ENCODE measurements around the gene KRT31. TPM values are rescaled to one million over a fixed set of nuclear protein-coding genes. Genes with fewer than 3 reads are reported as not detected.

KRT31 gene
- total RNA-seq, 1 donor from 2014 or later = not detected

- Mint-ChIP-seq H3K27me3 (ENCODE audit: insufficient read depth, low read depth) (peaks cover 2% of the 10 kb centered on the region), H3K36me3 (no peaks in the 10 kb centered on the region), H3K4me1 (no peaks in the 10 kb centered on the region), H3K4me3 (no peak overlapping the region), H3K9me3 (no peaks in the 10 kb centered on the region), H3K27ac (no peak overlapping the region)
- Histone ChIP-seq H3K36me3 (no peaks in the 10 kb centered on the region), H3K9ac (no peak overlapping the region), H4K20me1 (ENCODE audit: low read depth) (no peaks in the 10 kb centered on the region), H3K27ac (no peak overlapping the region), H3K9me3 (ENCODE audit: low read depth) (no peaks in the 10 kb centered on the region), H3K27me3 (no peaks in the 10 kb centered on the region), H2AFZ (replicated peaks) (no peak overlapping the region), H3K4me1 (no peaks in the 10 kb centered on the region), H3K4me2 (no peak overlapping the region), H3K79me2 (ENCODE audit: low read depth) (no peaks in the 10 kb centered on the region), H3F3A (ENCODE audit: low read depth) (no peaks in the 10 kb centered on the region), H3K4me3 (no peak overlapping the region)
- no peak for TF ChIP-seq EZH2 (IDR thresholded peaks at IDR 0.05)
- TF ChIP-seq CTCF (IDR thresholded peaks at IDR 0.05) = no peak
- no peak for TF ChIP-seq EZH2phosphoT487 (IDR thresholded peaks at IDR 0.05)
- DNase-seq (ENCODE audit: low spot score) = no peak
These were observed 29.9 kb downstream of the KRT31 start for GRCh38 chr17:41367426-41368075.

GRCh38 chr17:41366070-41366469 is 31.3 kb downstream of the KRT31 start:
- Histone ChIP-seq H3F3A (ENCODE audit: low read depth) (no peaks in the 10 kb centered on the region), H3K79me2 (ENCODE audit: low read depth) (no peaks in the 10 kb centered on the region), H2AFZ (replicated peaks) (no peak overlapping the region), H3K4me1 (no peaks in the 10 kb centered on the region), H3K27ac (no peak overlapping the region), H3K9me3 (ENCODE audit: low read depth) (no peaks in the 10 kb centered on the region), H3K27me3 (no peaks in the 10 kb centered on the region), H3K4me3 (no peak overlapping the region), H3K9ac (no peak overlapping the region), H3K36me3 (no peaks in the 10 kb centered on the region), H4K20me1 (ENCODE audit: low read depth) (no peaks in the 10 kb centered on the region), H3K4me2 (no peak overlapping the region)
- no peak overlapping the region for H3K4me3 Mint-ChIP-seq
- H3K27me3 Mint-ChIP-seq (ENCODE audit: insufficient read depth, low read depth) = peaks cover 2% of the 10 kb centered on the region
- no peak for DNase-seq (ENCODE audit: low spot score)
- TF ChIP-seq EZH2 (IDR thresholded peaks at IDR 0.05) (no peak), CTCF (IDR thresholded peaks at IDR 0.05) (no peak), EZH2phosphoT487 (IDR thresholded peaks at IDR 0.05) (no peak)
- H3K36me3 Mint-ChIP-seq = no peaks in the 10 kb centered on the region
- H3K9me3 Mint-ChIP-seq = no peaks in the 10 kb centered on the region
- no peaks in the 10 kb centered on the region for H3K4me1 Mint-ChIP-seq
- H3K27ac Mint-ChIP-seq = no peak overlapping the region

- no peak for DNase-seq (ENCODE audit: low spot score)
- no peaks in the 10 kb centered on the region for H3K79me2 ChIP-seq (ENCODE audit: low read depth)
- no peaks in the 10 kb centered on the region for H3K4me1 ChIP-seq
- no peak for TF ChIP-seq EZH2 (IDR thresholded peaks at IDR 0.05)
- TF ChIP-seq EZH2phosphoT487 (IDR thresholded peaks at IDR 0.05) = no peak
- no peak for TF ChIP-seq CTCF (IDR thresholded peaks at IDR 0.05)
- no peak overlapping the region for H3K4me3 ChIP-seq
- no peak overlapping the region for H2AFZ ChIP-seq (replicated peaks)
- Mint-ChIP-seq H3K36me3 (no peaks in the 10 kb centered on the region), H3K27ac (no peak overlapping the region), H3K4me3 (no peak overlapping the region), H3K9me3 (no peaks in the 10 kb centered on the region), H3K27me3 (ENCODE audit: insufficient read depth, low read depth) (no peaks in the 10 kb centered on the region), H3K4me1 (no peaks in the 10 kb centered on the region)
- H3K9me3 ChIP-seq (ENCODE audit: low read depth) = no peaks in the 10 kb centered on the region
- H4K20me1 ChIP-seq (ENCODE audit: low read depth) = no peaks in the 10 kb centered on the region
- H3K27ac ChIP-seq = no peak overlapping the region
- no peak overlapping the region for H3K4me2 ChIP-seq
- no peaks in the 10 kb centered on the region for H3K36me3 ChIP-seq
- H3K9ac ChIP-seq = no peak overlapping the region
- no peaks in the 10 kb centered on the region for H3K27me3 ChIP-seq
- H3F3A ChIP-seq (ENCODE audit: low read depth) = no peaks in the 10 kb centered on the region
These were observed 33.5 kb downstream of the KRT31 start for GRCh38 chr17:41363881-41364280.

Measured in neural progenitor cell (in vitro differentiated cells).